LNCAP (cell line): ENCODE results near the gene DDX3X.

Source experiments
- TF ChIP-seq, protein P1 (sequence below): fragments of 450-650 bp; IDR thresholded peaks from 2 replicates; pipeline ENCODE4 v1.5.1; 2017; ENCODE audit warnings: mild to moderate bottlenecking

The DDX3X gene

DNA sequence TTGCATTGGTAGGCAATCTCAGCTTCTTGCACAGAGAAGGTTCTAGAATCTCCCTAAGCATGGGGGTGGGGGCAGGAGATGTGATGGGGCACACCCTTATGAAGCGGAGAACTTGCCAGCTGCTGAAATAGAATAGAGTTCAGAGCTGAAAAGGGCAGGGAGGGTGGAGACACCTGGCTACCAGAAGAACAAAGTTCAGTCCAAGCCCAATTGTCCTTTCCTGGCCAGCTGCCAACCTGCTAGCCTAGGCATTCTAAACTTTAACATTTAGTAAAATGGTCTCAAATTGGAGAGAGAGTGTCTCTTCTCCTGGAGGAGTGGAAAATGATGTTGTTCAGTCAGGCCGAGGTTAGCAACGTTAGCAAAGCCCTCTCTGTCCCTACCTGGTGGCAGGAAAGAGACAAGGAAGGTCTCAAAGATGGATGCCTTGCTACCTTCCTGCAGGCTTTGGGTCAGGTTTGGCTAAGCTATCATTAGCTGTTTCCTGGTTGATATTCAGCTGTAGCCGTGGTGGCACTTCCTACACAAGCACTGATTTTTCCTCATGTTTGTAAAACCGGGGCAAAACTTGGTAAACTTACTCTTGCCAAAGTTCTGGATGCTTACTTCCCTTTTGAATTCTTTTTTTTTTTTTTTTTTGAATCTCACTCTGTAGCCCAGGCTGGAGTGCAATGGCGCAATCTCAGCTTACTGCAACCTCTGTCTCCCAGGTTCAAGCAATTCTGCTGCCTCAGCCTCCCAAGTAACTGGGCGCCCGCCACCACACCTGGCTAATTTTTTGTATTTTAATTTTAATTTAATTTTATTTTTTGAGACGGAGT lies 78.5 kb downstream of the DDX3X start:
- TF ChIP-seq, protein P1, sequence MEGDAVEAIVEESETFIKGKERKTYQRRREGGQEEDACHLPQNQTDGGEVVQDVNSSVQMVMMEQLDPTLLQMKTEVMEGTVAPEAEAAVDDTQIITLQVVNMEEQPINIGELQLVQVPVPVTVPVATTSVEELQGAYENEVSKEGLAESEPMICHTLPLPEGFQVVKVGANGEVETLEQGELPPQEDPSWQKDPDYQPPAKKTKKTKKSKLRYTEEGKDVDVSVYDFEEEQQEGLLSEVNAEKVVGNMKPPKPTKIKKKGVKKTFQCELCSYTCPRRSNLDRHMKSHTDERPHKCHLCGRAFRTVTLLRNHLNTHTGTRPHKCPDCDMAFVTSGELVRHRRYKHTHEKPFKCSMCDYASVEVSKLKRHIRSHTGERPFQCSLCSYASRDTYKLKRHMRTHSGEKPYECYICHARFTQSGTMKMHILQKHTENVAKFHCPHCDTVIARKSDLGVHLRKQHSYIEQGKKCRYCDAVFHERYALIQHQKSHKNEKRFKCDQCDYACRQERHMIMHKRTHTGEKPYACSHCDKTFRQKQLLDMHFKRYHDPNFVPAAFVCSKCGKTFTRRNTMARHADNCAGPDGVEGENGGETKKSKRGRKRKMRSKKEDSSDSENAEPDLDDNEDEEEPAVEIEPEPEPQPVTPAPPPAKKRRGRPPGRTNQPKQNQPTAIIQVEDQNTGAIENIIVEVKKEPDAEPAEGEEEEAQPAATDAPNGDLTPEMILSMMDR: no peak
